Adipose tissue (tissue), 3 donors: ENCODE measurements around the gene HABP4. TPM values are rescaled to one million over a fixed set of nuclear protein-coding genes. Genes with fewer than 3 reads are reported as not detected.

Experiments
- H3K27ac ChIP-seq: one replicate; pipeline ENCODE4 v1.5.1; 2013; ENCODE audit warnings: low read depth, low read length
- WGBS, 3 donors: extraction: QIAGEN DNeasy Blood & Tissue Kit; methylation state at CpG; one replicate each; pipeline ENCODE4 v1.1.7; 2013; 5-methylcytosine and 5-hydroxymethylcytosine counted together
- polyA plus RNA-seq, 3 donors: library from polyadenylated mRNA; stranded (reverse); fragments of 200-250 nt; gene quantifications; one replicate each; pipeline ENCODE4 v1.2.3, GENCODE V29; 2013
- donor health status: healthy with polysubstance abuse.
- donor health status: Bipolar disorder and iron deficiency.
- donor health status: healthy.

The HABP4 gene
- polyA plus RNA-seq, 3 donors = 3.1 to 17.9 (median 10.9) TPM

GRCh38 chr9:96429732-96430131, 20.2 kb upstream of the HABP4 start:
- H3K27ac ChIP-seq = no peak overlapping the region

- 90 to 95% (median 91%) methylated on average over 2 of the region's 2 CpGs for WGBS, 3 donors
Observed at GRCh38 chr9:96430377-96430776, 19.6 kb upstream of the HABP4 start.

GRCh38 chr9:96435345-96435744, 14.6 kb upstream of the HABP4 start:
- 84 to 95% (median 93%) methylated on average over 4 of the region's 4 CpGs for WGBS, 3 donors

More at GRCh38 chr9:96430377-96430776, 19.6 kb upstream of the HABP4 start:
- no peak overlapping the region for H3K27ac ChIP-seq

GRCh38 chr9:96436063-96436455, 13.9 kb upstream of the HABP4 start:
- H3K27ac ChIP-seq = no peak overlapping the region
- WGBS, 3 donors = 71 to 86% (median 78%) methylated on average over 2 of the region's 2 CpGs

More at GRCh38 chr9:96435345-96435744, 14.6 kb upstream of the HABP4 start:
- no peak overlapping the region for H3K27ac ChIP-seq

GRCh38 chr9:96436456-96437126, 13.4 kb upstream of the HABP4 start:
- 83 to 89% (median 83%) methylated on average over 15 of the region's 15 CpGs for WGBS, 3 donors
- H3K27ac ChIP-seq = no peak overlapping the region

GRCh38 chr9:96437454-96437853, 12.5 kb upstream of the HABP4 start:
- H3K27ac ChIP-seq = no peak overlapping the region
- WGBS, 3 donors = 94 to 99% (median 97%) methylated on average over 7 of the region's 7 CpGs

- WGBS, 3 donors = 86 to 94% (median 88%) methylated on average over 5 of the region's 5 CpGs
- H3K27ac ChIP-seq = no peak overlapping the region
Observed at GRCh38 chr9:96440671-96441199, 9.2 kb upstream of the HABP4 start.

- H3K27ac ChIP-seq = no peak overlapping the region
- 86 to 90% (median 89%) methylated on average over 5 of the region's 5 CpGs for WGBS, 3 donors
Observed at GRCh38 chr9:96441798-96442445, 8.0 kb upstream of the HABP4 start.

- no peak overlapping the region for H3K27ac ChIP-seq
- 78 to 97% (median 81%) methylated on average over 2 to 3 of the region's 3 CpGs for WGBS, 3 donors
Observed at GRCh38 chr9:96442491-96442890, 7.5 kb upstream of the HABP4 start.

GRCh38 chr9:96447406-96447805, 2.6 kb upstream of the HABP4 start:
- H3K27ac ChIP-seq = no peak overlapping the region
- WGBS, 3 donors = 72 to 86% (median 84%) methylated on average over 3 of the region's 3 CpGs

- no peak overlapping the region for H3K27ac ChIP-seq
- 81 to 91% (median 88%) methylated on average over 11 of the region's 11 CpGs for WGBS, 3 donors
Observed at GRCh38 chr9:96448546-96449170, 1.3 kb upstream of the HABP4 start.

- 0 to 2% (median 0%) methylated on average over 7 of the region's 7 CpGs for WGBS, 3 donors
- H3K27ac ChIP-seq = no peak overlapping the region
Observed at GRCh38 chr9:96449523-96449844, 485 bp upstream of the HABP4 start.

- H3K27ac ChIP-seq = no peak overlapping the region
- 1 to 2% (median 2%) methylated on average over 63 of the region's 63 CpGs for WGBS, 3 donors
Observed at GRCh38 chr9:96450613-96451528, 902 bp downstream of the HABP4 start.

- WGBS, 3 donors = 54 to 72% (median 56%) methylated on average over 2 of the region's 2 CpGs
- H3K27ac ChIP-seq = no peak overlapping the region
Observed at GRCh38 chr9:96453625-96454024, 3.7 kb downstream of the HABP4 start.

- 90 to 96% (median 96%) methylated on average over 4 of the region's 4 CpGs for WGBS, 3 donors
- H3K27ac ChIP-seq = no peak overlapping the region
Observed at GRCh38 chr9:96457266-96457665, 7.3 kb downstream of the HABP4 start.

- WGBS, 3 donors = 91 to 93% (median 93%) methylated on average over 8 of the region's 8 CpGs
- H3K27ac ChIP-seq = no peak overlapping the region
Observed at GRCh38 chr9:96458226-96458625, 8.3 kb downstream of the HABP4 start.

GRCh38 chr9:96459268-96460007, 9.5 kb downstream of the HABP4 start:
- H3K27ac ChIP-seq = no peak overlapping the region
- WGBS, 3 donors = 95 to 98% (median 96%) methylated on average over 7 of the region's 7 CpGs

GRCh38 chr9:96460470-96460869, 10.5 kb downstream of the HABP4 start:
- WGBS, 3 donors = 87 to 90% (median 89%) methylated on average over 5 of the region's 5 CpGs

More at GRCh38 chr9:96460470-96460869, 10.5 kb downstream of the HABP4 start:
- no peak overlapping the region for H3K27ac ChIP-seq
